T-helper 1 cell (primary cell): ENCODE measurements around the gene HILPDA.

ENCODE experiments used
- DNase-seq, 5 donors: peaks; one replicate each; pipeline ENCODE4 v3.0.0-alpha.2; 2012 to 2020
- total RNA-seq, 4 donors: gene quantifications; one replicate each; lab custom pipeline; 2026; lab: John Stamatoyannopoulos, UW

Gene HILPDA
- total RNA-seq, result 1.7 to 6.2 (median 3.1) reads per million in 4 donors

- peak; percentile 87 to 96 (median 92) for DNase-seq
Measured at GRCh38 chr7:128455543-128456254, at the start of gene HILPDA. TSS of gene HILPDA (plus strand) at chr7:128455878. CDS start at chr7:128457269, 1,391 bp downstream.

- no peak for DNase-seq
Measured at GRCh38 chr7:128406314-128407232, 49.1 kb upstream of the HILPDA start.

- DNase-seq, result no peak
Measured at GRCh38 chr7:128407233-128407589, 48.5 kb upstream of the HILPDA start.

- DNase-seq, result no peak
Measured at GRCh38 chr7:128407751-128408708, 47.6 kb upstream of the HILPDA start.

GRCh38 chr7:128408709-128409595, 46.7 kb upstream of the HILPDA start:
- no peak for DNase-seq

- DNase-seq, result peak; percentile 78 to 83 (median 80)
Measured at GRCh38 chr7:128409596-128410450, 45.9 kb upstream of the HILPDA start, which contains the start of gene IMPDH1. TSS of gene IMPDH1 (minus strand) at chr7:128409982. CDS start at chr7:128409901, 81 bp downstream.

- DNase-seq, result no peak
Measured at GRCh38 chr7:128410451-128410753, 45.3 kb upstream of the HILPDA start.

- no peak for DNase-seq
Measured at GRCh38 chr7:128415217-128415785, 40.4 kb upstream of the HILPDA start.

GRCh38 chr7:128417071-128417470, 38.6 kb upstream of the HILPDA start:
- no peak for DNase-seq

GRCh38 chr7:128419257-128419656, 36.4 kb upstream of the HILPDA start:
- DNase-seq, result no peak

- DNase-seq, result no peak
Measured at GRCh38 chr7:128420773-128421172, 34.9 kb upstream of the HILPDA start.

GRCh38 chr7:128421384-128421783, 34.3 kb upstream of the HILPDA start:
- no peak for DNase-seq

GRCh38 chr7:128422037-128422436, 33.6 kb upstream of the HILPDA start:
- DNase-seq, result no peak

- no peak for DNase-seq
Measured at GRCh38 chr7:128422842-128423241, 32.8 kb upstream of the HILPDA start.

- no peak for DNase-seq
Measured at GRCh38 chr7:128424686-128425275, 30.9 kb upstream of the HILPDA start.

GRCh38 chr7:128425850-128426249, 29.8 kb upstream of the HILPDA start:
- peak; percentile 42 to 76 (median 62) for DNase-seq

GRCh38 chr7:128427289-128427891, 28.3 kb upstream of the HILPDA start:
- DNase-seq, result peak in 1 of 5 donors; percentile 32

- no peak for DNase-seq
Measured at GRCh38 chr7:128430207-128430606, 25.5 kb upstream of the HILPDA start.

- no peak for DNase-seq
Measured at GRCh38 chr7:128431221-128431620, 24.5 kb upstream of the HILPDA start.
